ENCODE results near the gene LRRC26.

Gene LRRC26

GRCh38 chr9:137166380-137167229 is 3.2 kb downstream of the LRRC26 start:
- no peak for DNase-seq

- no peak for DNase-seq
These were observed 4.5 kb downstream of the LRRC26 start for GRCh38 chr9:137165250-137165836.

DNA sequence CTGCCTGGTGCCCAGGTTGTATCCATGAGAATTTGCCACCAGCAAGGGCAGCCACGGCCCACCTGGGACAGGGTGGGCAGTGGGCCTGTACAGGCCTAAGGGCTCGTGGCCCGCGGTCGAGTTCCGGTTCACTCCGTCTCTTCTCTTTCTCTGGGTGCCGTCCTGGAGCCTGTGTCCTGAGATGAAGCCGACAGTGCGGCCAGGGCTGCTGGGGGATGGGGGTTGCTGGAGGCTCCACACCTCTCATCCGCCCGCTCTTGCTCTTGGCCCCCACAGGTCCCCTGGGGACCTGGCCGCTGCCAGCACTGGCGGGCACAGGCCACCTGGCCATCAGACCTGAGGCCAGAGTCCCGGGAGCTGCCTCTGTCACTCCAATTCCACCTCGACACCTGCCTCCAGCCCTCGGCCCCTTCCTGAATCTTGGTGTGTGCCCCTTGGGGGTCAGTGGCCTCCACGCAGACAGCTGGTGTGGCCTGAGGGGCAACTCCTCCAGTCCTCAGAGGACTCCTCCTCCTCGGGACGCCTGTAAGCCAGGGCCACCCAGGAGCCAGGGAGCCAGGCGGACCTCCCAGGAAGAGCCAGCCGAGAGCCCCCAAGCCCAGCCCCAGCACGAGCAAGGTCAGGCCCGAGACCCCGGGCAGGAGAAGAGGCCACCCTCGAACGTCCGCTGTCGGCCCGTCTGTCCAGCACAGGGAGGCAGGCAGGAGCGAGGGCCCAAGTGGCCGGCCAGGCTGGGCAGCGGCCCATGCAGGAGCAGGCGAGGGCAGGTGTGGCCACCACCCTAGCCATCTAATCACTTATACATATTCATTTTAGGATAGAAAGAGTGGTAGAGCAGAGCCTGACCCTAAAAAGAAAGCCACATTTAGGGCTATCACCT is 5.2 kb downstream of the LRRC26 start:
- no peak for DNase-seq

GRCh38 chr9:137163805-137164204 is 6.0 kb downstream of the LRRC26 start:
- DNase-seq = no peak

DNA sequence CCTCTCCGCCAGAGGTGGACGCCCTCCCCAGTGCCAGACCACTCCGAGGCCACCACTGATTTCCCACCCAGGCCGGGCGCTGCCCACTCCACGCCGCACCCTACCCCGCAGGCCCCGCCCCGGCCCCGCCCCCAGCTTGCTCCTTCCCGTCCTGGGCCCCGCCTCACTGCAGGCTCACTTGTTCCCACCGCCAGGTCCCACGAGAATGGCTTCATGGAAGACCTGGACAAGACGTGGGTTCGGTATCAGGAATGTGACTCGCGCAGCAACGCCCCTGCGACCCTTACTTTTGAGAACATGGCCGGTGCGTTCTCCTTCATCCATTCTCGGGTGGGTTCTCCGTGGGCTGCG is 6.5 kb downstream of the LRRC26 start:
- no peak for DNase-seq

DNA sequence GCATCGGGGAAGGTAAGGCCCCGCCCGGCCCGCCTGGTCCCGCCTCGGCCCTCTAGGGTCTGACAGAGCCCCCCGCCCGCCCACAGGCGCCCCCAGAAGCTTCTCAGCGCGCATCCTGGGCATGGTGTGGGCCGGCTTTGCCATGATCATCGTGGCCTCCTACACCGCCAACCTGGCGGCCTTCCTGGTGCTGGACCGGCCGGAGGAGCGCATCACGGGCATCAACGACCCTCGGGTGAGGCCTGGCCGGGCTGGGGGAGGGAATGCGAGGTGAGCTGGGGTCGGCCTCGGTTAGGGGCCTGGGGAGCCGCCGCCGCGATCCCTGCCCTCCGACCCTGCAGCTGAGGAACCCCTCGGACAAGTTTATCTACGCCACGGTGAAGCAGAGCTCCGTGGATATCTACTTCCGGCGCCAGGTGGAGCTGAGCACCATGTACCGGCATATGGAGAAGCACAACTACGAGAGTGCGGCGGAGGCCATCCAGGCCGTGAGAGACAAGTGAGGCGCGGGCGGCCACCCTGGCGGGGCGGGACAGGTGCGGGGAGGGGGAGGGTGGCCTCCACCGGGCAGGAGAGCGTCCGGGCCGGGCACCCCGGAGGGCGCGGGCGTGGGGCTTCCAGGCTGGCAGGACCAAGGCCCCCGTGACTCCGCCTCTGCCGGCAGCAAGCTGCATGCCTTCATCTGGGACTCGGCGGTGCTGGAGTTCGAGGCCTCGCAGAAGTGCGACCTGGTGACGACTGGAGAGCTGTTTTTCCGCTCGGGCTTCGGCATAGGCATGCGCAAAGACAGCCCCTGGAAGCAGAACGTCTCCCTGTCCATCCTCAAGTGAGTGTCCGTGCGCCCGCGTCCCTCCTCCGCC is 7.1 kb downstream of the LRRC26 start:
- DNase-seq = no peak

- no peak for DNase-seq
These were observed 8.0 kb downstream of the LRRC26 start for GRCh38 chr9:137161558-137162486.

DNA sequence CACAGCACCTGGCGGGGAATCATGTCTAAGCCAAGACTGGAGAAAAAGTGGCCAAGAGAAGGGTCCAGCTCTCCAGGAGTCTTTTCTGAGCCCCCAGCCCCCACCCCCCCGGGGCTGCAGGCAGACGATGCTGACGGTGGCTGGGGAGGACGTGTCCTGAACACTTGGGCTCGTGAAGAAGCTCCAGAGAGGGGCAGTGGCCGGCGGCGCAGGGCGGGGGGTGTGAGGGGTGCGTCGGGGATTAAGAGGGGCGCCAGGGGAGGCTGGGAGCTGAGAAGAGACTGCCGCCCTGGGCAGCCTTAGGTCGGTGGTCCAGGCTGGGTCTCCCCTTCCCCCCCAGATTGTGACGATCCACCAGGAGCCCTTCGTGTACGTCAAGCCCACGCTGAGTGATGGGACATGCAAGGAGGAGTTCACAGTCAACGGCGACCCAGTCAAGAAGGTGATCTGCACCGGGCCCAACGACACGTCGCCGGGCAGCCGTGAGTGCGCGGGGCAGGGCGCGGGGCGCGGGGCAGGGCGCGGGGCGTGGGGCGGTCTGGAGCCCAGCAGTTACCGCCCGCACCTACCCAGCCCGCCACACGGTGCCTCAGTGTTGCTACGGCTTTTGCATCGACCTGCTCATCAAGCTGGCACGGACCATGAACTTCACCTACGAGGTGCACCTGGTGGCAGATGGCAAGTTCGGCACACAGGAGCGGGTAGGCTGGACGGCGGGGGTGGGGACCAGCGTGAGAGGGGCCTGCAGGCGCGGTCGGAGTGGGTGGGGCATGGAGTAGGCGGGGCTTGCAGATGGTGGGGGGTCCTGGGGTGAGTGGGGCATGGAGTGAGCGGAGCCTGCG is 8.9 kb downstream of the LRRC26 start:
- DNase-seq = no peak

DNA sequence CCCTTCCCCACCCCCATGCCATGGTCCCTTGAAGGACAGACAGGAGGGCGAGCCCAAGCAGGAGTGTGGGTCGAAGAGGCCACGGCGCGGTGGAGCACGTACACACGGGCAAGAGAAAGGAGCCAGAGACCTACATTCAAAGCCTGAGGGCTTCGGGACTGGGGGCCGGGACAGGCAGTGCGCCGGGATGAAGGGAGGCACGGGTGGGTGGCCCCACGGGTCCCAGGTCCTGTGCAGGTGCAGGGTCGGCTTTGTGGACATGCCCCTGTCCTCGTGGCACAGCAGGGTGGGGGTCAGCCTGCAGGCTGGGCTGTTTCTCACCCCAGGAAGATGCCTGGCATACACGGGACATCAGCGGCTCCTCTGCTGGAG is 9.8 kb downstream of the LRRC26 start:
- no peak for DNase-seq

GRCh38 chr9:137159105-137160053 is 10.5 kb downstream of the LRRC26 start:
- DNase-seq = no peak

GRCh38 chr9:137158625-137159024 is 11.2 kb downstream of the LRRC26 start:
- no peak for DNase-seq

- DNase-seq = no peak
These were observed 12.0 kb downstream of the LRRC26 start for GRCh38 chr9:137157618-137158415.

- peak; percentile 58 for DNase-seq
These were observed 13.1 kb downstream of the LRRC26 start for GRCh38 chr9:137156567-137157375.

DNA sequence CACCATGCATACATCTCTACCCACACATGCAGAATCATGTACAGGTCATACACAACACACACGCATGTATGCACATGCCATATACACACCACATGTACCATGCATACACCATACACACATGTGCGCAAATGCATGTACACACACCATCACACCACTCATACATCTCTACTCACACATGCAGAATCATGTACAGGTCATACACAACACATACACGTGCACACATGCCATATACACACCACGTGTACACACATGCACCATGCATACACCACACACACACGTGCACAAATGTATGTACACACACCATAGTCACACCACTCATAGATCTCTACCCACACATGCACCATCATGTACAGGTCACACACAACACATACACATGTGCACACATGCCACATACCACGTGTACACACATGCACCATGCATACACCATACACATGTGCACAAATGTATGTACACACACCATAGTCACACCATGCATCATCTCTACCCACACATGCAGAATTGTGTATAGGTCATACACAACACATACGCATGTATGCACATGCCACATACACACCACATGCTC is 16.9 kb downstream of the LRRC26 start:
- DNase-seq = no peak

GRCh38 chr9:137150617-137151457 is 19.0 kb downstream of the LRRC26 start:
- DNase-seq = peak; percentile 56

DNA sequence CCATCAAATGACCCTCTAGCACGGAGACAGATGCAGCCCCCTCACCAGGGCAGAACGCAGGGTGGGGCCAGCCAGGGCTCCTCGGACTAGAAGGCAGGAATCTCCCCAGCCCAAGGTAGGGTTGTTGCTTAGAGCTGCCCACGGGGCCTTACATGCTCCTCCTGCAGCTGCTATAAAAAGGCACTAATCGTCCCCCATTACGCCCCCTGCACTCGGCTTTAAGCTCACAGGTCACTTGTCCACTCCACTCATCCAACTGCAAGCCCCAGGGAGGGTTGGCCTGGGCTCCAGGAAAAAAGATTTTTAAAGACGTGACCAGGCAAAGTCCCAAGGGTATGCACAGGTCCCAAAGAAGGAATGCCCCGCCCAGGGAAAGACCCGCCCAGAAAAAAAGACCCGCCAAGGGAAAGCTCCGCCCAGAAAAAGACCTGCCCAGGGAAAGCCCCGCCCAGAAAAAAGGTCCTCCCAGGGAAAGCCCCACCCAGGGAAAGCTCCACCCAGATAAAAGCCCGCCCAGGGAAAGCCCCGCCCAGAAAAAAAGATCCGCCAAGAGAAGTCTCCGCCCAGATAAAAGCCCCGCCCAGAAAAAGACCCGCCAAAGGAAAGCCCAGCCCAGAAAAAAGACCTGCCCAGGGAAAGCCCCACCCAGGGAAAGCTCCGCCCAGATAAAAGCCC is 19.8 kb downstream of the LRRC26 start:
- DNase-seq = peak; percentile 23
